H9 (cell line): ENCODE data around the gene DCXR. TPM values are rescaled to one million over a fixed set of nuclear protein-coding genes. Genes with fewer than 3 reads are reported as not detected.

Source experiments
- DNase-seq: peaks from one replicate; pipeline ENCODE4 v3.0.0-alpha.2; 2017
- H2AFZ ChIP-seq: one replicate; pipeline ENCODE4 v1.6.1; 2013; ENCODE audit warnings: mild to moderate bottlenecking, low read length, control low read depth, moderate library complexity
- H2AK5ac ChIP-seq: 2 replicates; pipeline ENCODE4 v1.6.1; 2013; ENCODE audit warnings: low read length, control low read depth, mixed read lengths; ENCODE audit not compliant: insufficient read length
- H2BK120ac ChIP-seq: one replicate; pipeline ENCODE4 v1.6.1; 2013; ENCODE audit warnings: low read depth, mild to moderate bottlenecking, low read length, control low read depth, inconsistent platforms; ENCODE audit not compliant: poor library complexity, severe bottlenecking
- H2BK12ac ChIP-seq: 2 replicates; pipeline ENCODE4 v1.6.1; 2013; ENCODE audit warnings: low read length, control low read depth, mixed read lengths, low read depth; ENCODE audit not compliant: insufficient read length
- H2BK15ac ChIP-seq: 2 replicates; pipeline ENCODE4 v1.6.1; 2013; ENCODE audit warnings: low read depth, low read length, control low read depth
- H2BK20ac ChIP-seq: one replicate; pipeline ENCODE4 v1.6.1; 2013; ENCODE audit warnings: low read depth, mild to moderate bottlenecking, low read length, control low read depth, inconsistent platforms; ENCODE audit not compliant: poor library complexity, severe bottlenecking
- H2BK5ac ChIP-seq: 2 replicates; pipeline ENCODE4 v1.6.1; 2013; ENCODE audit warnings: low read length, control low read depth, mixed read lengths; ENCODE audit not compliant: insufficient read length
- H3K14ac ChIP-seq: 2 replicates; pipeline ENCODE4 v1.6.1; 2013; ENCODE audit warnings: low read length, control low read depth; ENCODE audit not compliant: insufficient read depth
- H3K18ac ChIP-seq: 2 replicates; pipeline ENCODE4 v1.6.1; 2013; ENCODE audit warnings: low read depth, mild to moderate bottlenecking, mixed read lengths, low read length, control low read depth; ENCODE audit not compliant: insufficient read length
- H3K23ac ChIP-seq: 2 replicates; pipeline ENCODE4 v1.6.1; 2013; ENCODE audit warnings: low read length, control low read depth, mixed read lengths, low read depth; ENCODE audit not compliant: insufficient read length
- H3K23me2 ChIP-seq: 2 replicates; pipeline ENCODE4 v1.6.1; 2013; ENCODE audit warnings: low read depth, mild to moderate bottlenecking, mixed read lengths, low read length, control low read depth; ENCODE audit not compliant: insufficient read length, poor library complexity, severe bottlenecking
- H3K27ac ChIP-seq: 2 replicates; pipeline ENCODE4 v1.5.1; 2013; ENCODE audit warnings: low read length, control low read depth, mixed read lengths, low read depth; ENCODE audit not compliant: insufficient read length
- H3K27me3 ChIP-seq: 2 replicates; pipeline ENCODE4 v1.6.1; 2013; ENCODE audit warnings: low read length, control low read depth, inconsistent platforms; ENCODE audit not compliant: insufficient read depth
- H3K4ac ChIP-seq: 2 replicates; pipeline ENCODE4 v1.6.1; 2013; ENCODE audit warnings: low read depth, mild to moderate bottlenecking, control low read depth, inconsistent platforms, low read length, moderate library complexity
- H3K4me1 ChIP-seq: 2 replicates; pipeline ENCODE4 v1.6.1; 2013; ENCODE audit warnings: low read length, control low read depth, inconsistent platforms; ENCODE audit not compliant: insufficient read depth
- H3K4me2 ChIP-seq: 2 replicates; pipeline ENCODE4 v1.6.1; 2013; ENCODE audit warnings: low read length, control low read depth, mixed read lengths; ENCODE audit not compliant: insufficient read length, insufficient read depth
- H3K56ac ChIP-seq: 2 replicates; pipeline ENCODE4 v1.6.1; 2013; ENCODE audit warnings: low read depth, mild to moderate bottlenecking, mixed read lengths, low read length, control low read depth; ENCODE audit not compliant: insufficient read length
- H3K79me1 ChIP-seq: 2 replicates; pipeline ENCODE4 v1.6.1; 2013; ENCODE audit warnings: low read depth, mild to moderate bottlenecking, moderate library complexity, low read length, control low read depth, inconsistent platforms; ENCODE audit not compliant: insufficient read depth, poor library complexity, severe bottlenecking
- H3K79me2 ChIP-seq: 2 replicates; pipeline ENCODE4 v1.6.1; 2013; ENCODE audit warnings: low read length, control low read depth, inconsistent platforms; ENCODE audit not compliant: insufficient read depth
- H3K9ac ChIP-seq: 2 replicates; pipeline ENCODE4 v1.6.1; 2013; ENCODE audit warnings: low read length, control low read depth, mixed read lengths; ENCODE audit not compliant: insufficient read length; ENCODE audit errors: extremely low read depth
- H3K9me3 ChIP-seq: one replicate; pipeline ENCODE4 v1.6.1; 2013; ENCODE audit warnings: low read depth, low read length, inconsistent platforms; ENCODE audit not compliant: control insufficient read depth
- H3T11ph ChIP-seq: one replicate; pipeline ENCODE4 v1.6.1; 2013; ENCODE audit warnings: mild to moderate bottlenecking, low read length, control low read depth, inconsistent platforms
- H4K20me1 ChIP-seq: one replicate; pipeline ENCODE4 v1.6.1; 2013; ENCODE audit not compliant: control insufficient read depth, insufficient read length, insufficient read depth
- H4K5ac ChIP-seq: 2 replicates; pipeline ENCODE4 v1.6.1; 2013; ENCODE audit warnings: low read depth, mild to moderate bottlenecking, mixed read lengths, low read length, control low read depth; ENCODE audit not compliant: insufficient read length
- H4K8ac ChIP-seq: replicated peaks from 2 replicates; pipeline ENCODE4 v1.6.1; 2013; ENCODE audit warnings: low read length, control low read depth, mixed read lengths, low read depth; ENCODE audit not compliant: insufficient read length
- H4K91ac ChIP-seq: 2 replicates; pipeline ENCODE4 v1.6.1; 2013; ENCODE audit warnings: low read depth, mild to moderate bottlenecking, moderate library complexity, mixed read lengths, low read length, control low read depth; ENCODE audit not compliant: insufficient read length
- H3K27ac Mint-ChIP-seq, 3 experiments: 2 replicates in 2 of 3; 3 replicates in 1 of 3; pipeline ENCODE4 v1.8.0; 2020 to 2021; ENCODE audit warnings: mixed read lengths in 3 of 3, mild to moderate bottlenecking in 1 of 3, moderate library complexity in 1 of 3
- H3K27me3 Mint-ChIP-seq: 2 replicates; pipeline ENCODE4 v1.8.0; 2021; ENCODE audit warnings: low read depth, mild to moderate bottlenecking, moderate library complexity, mixed read lengths
- H3K36me3 Mint-ChIP-seq, 3 experiments: 2 replicates in 2 of 3; 3 replicates in 1 of 3; pipeline ENCODE4 v1.8.0; 2020 to 2021; ENCODE audit warnings: low read depth in 3 of 3, mixed read lengths in 3 of 3; ENCODE audit not compliant: insufficient read depth in 1 of 3
- H3K4me1 Mint-ChIP-seq, 2 experiments: 2 replicates each; pipeline ENCODE4 v1.8.0; 2020; ENCODE audit warnings: mixed read lengths in 2 of 2
- H3K4me3 Mint-ChIP-seq, 2 experiments: 2 replicates in 1 of 2; 3 replicates in 1 of 2; pipeline ENCODE4 v1.8.0; 2020 to 2021; ENCODE audit warnings: mild to moderate bottlenecking in 2 of 2, mixed read lengths in 2 of 2, moderate library complexity in 1 of 2
- H3K9me3 Mint-ChIP-seq, 2 experiments: 2 replicates in 1 of 2; 3 replicates in 1 of 2; pipeline ENCODE4 v1.8.0; 2020; ENCODE audit warnings: mild to moderate bottlenecking in 2 of 2, mixed read lengths in 2 of 2, moderate library complexity in 1 of 2
- WGBS: extraction: QIAGEN DNeasy Blood & Tissue Kit; methylation state at CpG from one replicate; pipeline ENCODE4 v1.1.7; 2013; ENCODE audit warnings: missing lambda C conversion rate, low lambda C conversion rate, mixed read lengths; ENCODE audit not compliant: insufficient read length; ENCODE audit errors: extremely low coverage; 5-methylcytosine and 5-hydroxymethylcytosine counted together
- total RNA-seq: library from RNA; stranded (reverse); gene quantifications from 2 replicates; pipeline ENCODE4 v1.2.1, GENCODE V29; 2021
- TF ChIP-seq, protein P1 (sequence below): fragments of 200-600 bp; sonication (generic); conservative IDR thresholded peaks from 3 replicates; pipeline ENCODE4 v1.8.0; 2021; ENCODE audit warnings: antibody characterized with exemption, mild to moderate bottlenecking

Gene DCXR
- total RNA-seq, 1 experiment from 2014 or later: 93.6 TPM

DNA sequence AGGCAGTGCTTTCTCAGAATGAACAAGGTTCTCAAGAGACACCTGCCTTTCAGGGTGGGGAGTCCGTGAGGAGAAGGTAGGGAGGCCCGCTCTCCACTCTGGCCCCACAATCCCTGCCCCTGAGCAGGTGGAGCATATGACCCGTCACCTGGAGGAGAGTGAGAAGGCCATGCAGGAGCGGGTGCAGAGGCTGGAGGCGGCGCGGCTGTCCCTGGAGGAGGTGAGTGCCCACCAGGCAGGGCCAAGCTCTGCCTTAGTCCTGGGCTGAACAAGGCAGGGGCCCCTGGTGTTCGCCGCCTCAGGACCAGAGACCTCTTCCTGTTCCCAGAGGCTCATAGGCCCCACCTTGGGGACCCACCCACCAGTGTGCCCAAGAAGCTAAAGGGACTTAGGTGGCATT, 8.5 kb downstream of the DCXR start:
- no peak overlapping the region for H3K23ac ChIP-seq
- H3K79me2 ChIP-seq: no peaks in the 10 kb centered on the region
- H3K9me3 Mint-ChIP-seq: peaks cover 0 to 2% of the 10 kb centered on the region in 2 experiments; a peak in 1 of 5 replicates
- no peak overlapping the region for H3K4me3 Mint-ChIP-seq
- H3K9ac ChIP-seq: no peak overlapping the region
- no peak overlapping the region for H3K4me2 ChIP-seq
- H2AK5ac ChIP-seq: no peak overlapping the region
- no CpG with 5 or more reads among the region's 9 CpGs for WGBS
- DNase-seq: no peak
- no peaks in the 10 kb centered on the region for H3K4me1 ChIP-seq
- H2BK120ac ChIP-seq: no peak overlapping the region
- no peak overlapping the region for H3K18ac ChIP-seq
- no peaks in the 10 kb centered on the region for H3K27me3 ChIP-seq
- H3K14ac ChIP-seq: no peak overlapping the region
- no peaks in the 10 kb centered on the region for H3K79me1 ChIP-seq
- H3K56ac ChIP-seq: no peak overlapping the region
- H3T11ph ChIP-seq: no peak overlapping the region
- no peak overlapping the region for H4K8ac ChIP-seq
- no peak overlapping the region for H2BK5ac ChIP-seq
- H4K5ac ChIP-seq: no peak overlapping the region
- peaks cover 2 to 13% of the 10 kb centered on the region in 2 experiments; a peak in 3 of 4 replicates for H3K4me1 Mint-ChIP-seq
- H3K9me3 ChIP-seq: no peaks in the 10 kb centered on the region
- TF ChIP-seq, protein P1, sequence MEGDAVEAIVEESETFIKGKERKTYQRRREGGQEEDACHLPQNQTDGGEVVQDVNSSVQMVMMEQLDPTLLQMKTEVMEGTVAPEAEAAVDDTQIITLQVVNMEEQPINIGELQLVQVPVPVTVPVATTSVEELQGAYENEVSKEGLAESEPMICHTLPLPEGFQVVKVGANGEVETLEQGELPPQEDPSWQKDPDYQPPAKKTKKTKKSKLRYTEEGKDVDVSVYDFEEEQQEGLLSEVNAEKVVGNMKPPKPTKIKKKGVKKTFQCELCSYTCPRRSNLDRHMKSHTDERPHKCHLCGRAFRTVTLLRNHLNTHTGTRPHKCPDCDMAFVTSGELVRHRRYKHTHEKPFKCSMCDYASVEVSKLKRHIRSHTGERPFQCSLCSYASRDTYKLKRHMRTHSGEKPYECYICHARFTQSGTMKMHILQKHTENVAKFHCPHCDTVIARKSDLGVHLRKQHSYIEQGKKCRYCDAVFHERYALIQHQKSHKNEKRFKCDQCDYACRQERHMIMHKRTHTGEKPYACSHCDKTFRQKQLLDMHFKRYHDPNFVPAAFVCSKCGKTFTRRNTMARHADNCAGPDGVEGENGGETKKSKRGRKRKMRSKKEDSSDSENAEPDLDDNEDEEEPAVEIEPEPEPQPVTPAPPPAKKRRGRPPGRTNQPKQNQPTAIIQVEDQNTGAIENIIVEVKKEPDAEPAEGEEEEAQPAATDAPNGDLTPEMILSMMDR: no peak
- no peak overlapping the region for H2BK15ac ChIP-seq
- H2AFZ ChIP-seq: no peak overlapping the region
- H2BK20ac ChIP-seq: no peak overlapping the region
- no peak overlapping the region for H4K91ac ChIP-seq
- no peak overlapping the region for H3K4ac ChIP-seq
- H3K23me2 ChIP-seq: peaks cover 8% of the 10 kb centered on the region
- H3K36me3 Mint-ChIP-seq: peaks cover 3 to 15% (median 8%) of the 10 kb centered on the region in 3 experiments; a peak in 6 of 7 replicates
- no peak overlapping the region for H3K27ac Mint-ChIP-seq
- no peak overlapping the region for H3K27ac ChIP-seq
- H4K20me1 ChIP-seq: no peaks in the 10 kb centered on the region
- no peak overlapping the region for H2BK12ac ChIP-seq
- H3K27me3 Mint-ChIP-seq: no peaks in the 10 kb centered on the region; the same call in none of the 2 replicates
